T follicular helper cell (primary cell): ENCODE results near the gene PSG7.
"Not testable (repeated sequence)": the region's sequence is repeated elsewhere in the genome, so short reads cannot be mapped to it uniquely, and the experiment has no call there.

Source experiments
- DNase-seq: peaks from one replicate; pipeline ENCODE4 v3.0.0-alpha.2; 2020; ENCODE audit warnings: low read depth

The PSG7 gene

GRCh38 chr19:42913516-42913915 is 23.5 kb downstream of the PSG7 start:
- DNase-seq: not testable (repeated sequence)

- DNase-seq: not testable (repeated sequence)
Measured at GRCh38 chr19:42912941-42913340, 24.1 kb downstream of the PSG7 start.

DNA sequence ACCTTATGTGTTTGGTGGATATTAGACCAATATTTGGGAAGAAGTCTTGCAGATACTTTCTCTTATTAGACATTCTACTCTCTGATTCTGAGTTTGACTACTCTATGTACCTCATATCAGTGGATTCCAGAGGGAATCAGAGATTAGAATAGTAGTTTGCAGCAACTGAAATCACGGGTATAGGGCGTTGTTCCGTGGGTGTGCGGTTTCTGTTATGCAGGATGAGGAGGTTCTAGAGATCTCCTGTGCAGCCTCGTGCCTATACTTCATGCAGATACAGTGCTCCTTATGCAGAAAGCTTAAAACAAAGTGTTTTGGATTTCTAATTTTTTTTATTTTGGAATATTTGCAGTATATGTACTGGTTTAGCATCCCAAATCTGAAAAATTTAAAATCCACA is 25.3 kb downstream of the PSG7 start:
- not testable (repeated sequence) for DNase-seq

DNA sequence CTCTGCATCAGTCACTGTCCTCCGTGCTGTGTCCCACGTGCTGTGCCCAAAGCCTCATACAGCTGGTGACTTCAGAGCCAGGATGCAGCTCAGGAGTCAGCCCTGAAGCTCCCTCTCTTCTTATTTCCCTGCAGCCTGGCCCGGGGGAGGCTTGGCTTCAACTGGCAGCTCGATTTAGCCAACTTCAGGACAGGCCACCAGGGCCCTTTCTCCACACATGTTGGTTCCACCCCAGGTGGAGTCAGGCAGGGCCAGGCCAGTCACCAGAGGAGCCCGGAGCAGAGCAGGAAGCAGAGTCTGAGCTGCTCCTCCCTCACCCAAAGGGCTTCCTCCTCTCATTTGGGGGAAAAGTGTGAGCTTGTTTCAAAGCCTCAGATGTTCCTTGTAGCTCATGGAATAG is 30.8 kb downstream of the PSG7 start:
- DNase-seq: not testable (repeated sequence)

DNA sequence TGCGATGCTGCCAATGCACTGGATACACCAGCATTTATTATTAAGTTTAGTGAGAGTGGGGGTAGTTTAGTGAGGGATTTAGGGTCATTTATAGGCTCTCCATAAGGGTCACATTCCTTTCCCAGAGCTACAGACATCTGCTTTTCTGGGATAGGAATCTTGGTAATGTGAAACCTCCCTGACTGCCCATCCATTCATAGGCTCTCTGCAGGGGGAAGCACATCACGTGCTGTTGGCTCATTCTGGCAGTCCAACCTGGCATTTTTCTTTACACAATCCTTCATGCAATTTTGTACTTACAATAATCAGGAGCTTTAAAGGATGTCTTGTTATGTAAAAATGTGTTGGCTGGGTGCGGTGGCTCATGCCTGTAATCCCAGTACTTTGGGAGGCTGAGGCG is 36.4 kb downstream of the PSG7 start:
- DNase-seq: not testable (repeated sequence)

GRCh38 chr19:42899674-42900073 is 37.3 kb downstream of the PSG7 start:
- not testable (repeated sequence) for DNase-seq

DNA sequence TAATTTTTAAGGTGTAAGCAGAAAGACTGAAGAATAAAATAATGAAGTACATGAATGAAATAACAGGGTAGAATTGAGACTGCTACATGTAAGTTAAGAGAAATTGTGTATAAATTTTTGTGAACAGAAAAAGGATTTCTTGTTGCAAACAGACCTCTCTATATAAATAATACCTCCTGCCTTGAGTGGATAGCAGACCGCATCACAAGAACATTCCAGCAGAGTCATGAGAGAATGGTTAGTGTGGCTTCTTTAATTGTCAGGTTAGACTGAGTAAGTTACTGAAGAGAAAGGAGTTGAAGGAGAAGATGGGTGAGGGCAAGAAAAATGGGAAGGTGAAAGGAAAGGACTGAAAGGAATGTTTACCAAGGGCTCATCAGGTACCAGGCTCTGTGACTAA is 37.9 kb downstream of the PSG7 start:
- DNase-seq: not testable (repeated sequence)

DNA sequence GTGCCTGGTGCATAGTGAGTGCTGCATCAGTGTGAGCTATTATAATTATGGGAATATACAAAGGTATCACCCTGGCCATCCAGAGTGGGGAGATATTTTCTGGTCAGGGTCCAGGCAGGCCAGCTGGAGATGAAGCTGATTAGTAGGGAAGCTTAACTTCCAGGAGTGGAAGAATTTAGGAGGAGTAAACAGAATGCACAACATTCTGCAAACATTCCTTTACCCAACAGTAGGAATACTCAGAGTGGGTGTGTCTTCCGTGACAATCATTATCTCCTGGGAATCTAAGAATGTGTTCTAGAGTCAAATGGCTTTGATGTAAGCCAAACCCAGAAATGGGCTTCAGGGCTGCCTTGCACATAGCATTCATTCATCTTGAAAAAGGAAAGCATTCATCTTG is 38.4 kb downstream of the PSG7 start:
- not testable (repeated sequence) for DNase-seq

GRCh38 chr19:42897729-42898128 is 39.3 kb downstream of the PSG7 start:
- not testable (repeated sequence) for DNase-seq

GRCh38 chr19:42890446-42890845 is 46.6 kb downstream of the PSG7 start:
- not testable (repeated sequence) for DNase-seq

- DNase-seq: not testable (repeated sequence)
Measured at GRCh38 chr19:42887876-42888445, 49.0 kb downstream of the PSG7 start.

DNA sequence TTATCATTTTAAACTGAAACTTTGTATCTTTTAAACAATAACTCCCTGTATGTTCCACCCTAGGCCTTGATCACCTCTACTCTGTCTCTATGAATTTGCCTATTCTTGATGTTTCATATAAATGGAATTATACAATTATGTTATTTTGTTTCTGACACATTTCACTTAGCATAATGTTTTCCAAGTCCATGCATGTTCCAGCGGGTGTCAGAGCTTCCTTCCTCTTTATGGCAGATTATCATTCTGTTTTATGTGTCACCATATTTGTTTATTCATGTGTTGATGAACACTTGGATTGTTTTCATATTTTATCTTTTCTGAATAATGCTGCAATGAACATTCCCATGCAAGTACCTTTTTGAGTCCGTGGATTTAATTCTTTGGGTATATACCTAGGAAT is 54.3 kb downstream of the PSG7 start:
- DNase-seq: not testable (repeated sequence)

GRCh38 chr19:42882010-42882409 is 55.0 kb downstream of the PSG7 start:
- DNase-seq: not testable (repeated sequence)

DNA sequence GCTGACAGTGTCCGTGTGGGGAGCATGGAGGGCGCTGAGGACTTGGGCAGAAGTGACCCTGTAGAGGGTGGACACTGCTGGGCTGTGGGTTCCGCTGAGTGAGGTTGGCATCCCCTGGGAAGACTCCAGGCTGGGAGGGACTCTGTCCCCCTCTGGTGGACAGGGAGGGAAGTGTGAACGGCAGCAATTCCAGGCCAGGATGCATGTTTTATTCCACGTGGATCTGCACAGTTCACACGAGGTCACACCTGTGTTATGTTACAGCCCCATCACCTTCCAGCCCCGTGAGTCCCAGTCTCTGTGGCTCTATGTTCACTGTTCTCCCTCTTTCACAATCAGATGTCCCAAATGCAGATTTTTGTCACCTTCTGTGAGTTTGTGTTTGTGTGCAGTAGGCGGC is 55.7 kb downstream of the PSG7 start:
- not testable (repeated sequence) for DNase-seq

DNA sequence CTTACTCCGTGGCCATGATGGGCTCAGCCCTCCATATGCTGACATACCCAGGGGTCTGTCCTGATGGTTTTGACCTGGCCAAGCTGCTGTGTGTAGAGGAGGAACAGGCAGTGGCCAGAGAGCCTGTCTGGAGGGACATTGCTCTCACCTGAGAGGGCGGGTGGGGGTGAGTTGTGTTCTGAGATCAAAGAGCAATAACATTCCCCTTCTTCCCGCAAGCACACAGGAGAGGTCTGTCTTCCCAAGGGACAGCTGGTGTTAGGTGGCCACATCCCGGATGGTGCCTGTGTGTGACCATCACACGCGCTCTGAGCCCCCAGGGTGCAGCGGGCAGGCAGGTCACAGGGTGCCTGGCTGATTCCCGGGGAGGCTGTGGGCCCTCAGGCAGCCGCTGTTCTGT is 56.4 kb downstream of the PSG7 start:
- not testable (repeated sequence) for DNase-seq

DNA sequence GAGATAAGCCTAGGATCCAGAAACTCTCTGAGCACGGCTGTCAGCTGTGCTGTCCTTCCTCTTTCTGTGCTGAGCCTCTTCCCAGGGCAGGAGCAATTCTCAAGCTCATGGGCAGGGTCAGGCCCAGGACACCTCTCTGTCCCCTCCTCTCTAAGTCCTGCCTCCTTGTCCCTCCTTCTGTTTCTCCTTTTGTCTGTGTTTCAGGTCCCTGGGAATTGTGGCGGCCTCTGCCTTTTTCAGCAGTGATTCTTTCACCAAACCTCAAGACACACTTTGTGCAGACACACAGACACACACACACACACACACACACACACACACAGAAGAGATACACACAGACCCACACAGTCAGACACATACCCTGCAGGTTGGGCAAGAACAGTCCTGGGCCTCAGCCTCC is 57.4 kb downstream of the PSG7 start, which contains the start of gene PSG1:
Gene PSG1, minus strand, starts transcription at position 101 of the 400 bp plus-strand sequence. CDS start 132 bp downstream, outside the sequence.
- DNase-seq: no peak

GRCh38 chr19:42876596-42876995 is 60.4 kb downstream of the PSG7 start:
- DNase-seq: not testable (repeated sequence)

GRCh38 chr19:42875881-42876280 is 61.1 kb downstream of the PSG7 start:
- DNase-seq: not testable (repeated sequence)

GRCh38 chr19:42874901-42875813 is 61.9 kb downstream of the PSG7 start:
- DNase-seq: not testable (repeated sequence)

DNA sequence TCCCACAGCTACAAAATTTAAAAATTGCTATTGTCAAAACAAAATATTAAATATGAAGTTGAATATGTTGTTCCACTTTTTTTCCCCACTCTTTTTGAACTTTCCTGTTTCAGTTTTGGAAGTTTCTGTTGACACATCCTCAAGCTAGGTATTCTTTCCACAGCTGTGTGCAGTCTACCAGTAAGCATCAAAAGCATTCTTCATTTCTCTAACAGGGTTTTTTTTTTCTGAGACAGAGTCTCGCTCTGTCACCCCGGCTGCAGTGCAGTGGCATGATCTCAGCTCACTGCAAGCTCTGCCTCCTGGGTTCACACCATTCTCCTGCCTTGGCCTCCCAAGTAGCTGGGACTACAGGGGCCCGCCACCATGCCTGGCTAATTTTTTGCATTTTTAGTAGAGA is 62.9 kb downstream of the PSG7 start:
- DNase-seq: not testable (repeated sequence)
